K562 (cell line): ENCODE data around the gene RTF2. TPM values are rescaled to one million over a fixed set of nuclear protein-coding genes. Genes with fewer than 3 reads are reported as not detected.

Source experiments
- ATAC-seq: fragments of 200-7000 bp; cut with Tn5 transposase; 3 replicates; pipeline ENCODE4 v1.9.1; 2020; ENCODE audit warnings: moderate library complexity
- BruUV-seq: library from RNA; stranded (reverse); fragments of 400-500 nt; replicated peaks from 2 replicates; lab custom pipeline; 2021; lab: Mats Ljungman, UMichigan
- CTCF ChIA-PET: fragments of 300-600 bp; formaldehyde crosslinking; extraction: SDS; loops from one replicate; lab custom pipeline; 2021; ENCODE audit warnings: low intra/inter-chr PET ratio; lab: Yijun Ruan, JAX
- POLR2A ChIA-PET: fragments of 300-600, 350-650 bp; sonication (Branson Sonifier 250); formaldehyde crosslinking; extraction: SDS; loops from one replicate; lab custom pipeline; 2021; ENCODE audit warnings: antibody characterized with exemption, inconsistent platforms; lab: Yijun Ruan, JAX
- DNase-seq, 4 experiments: peaks; one replicate each; pipeline versions ENCODE4 v3.0.0 to v3.0.0-alpha.2; 2011 to 2018; ENCODE audit warnings: low spot score in 3 of 4, mixed read lengths in 3 of 4; ENCODE audit errors: extremely low read depth in 1 of 4
- FAIRE-seq: peaks from 2 replicates; lab custom pipeline; 2011; peaks lifted over from hg19 to GRCh38; lab: Jason Lieb, UNC
- H2AFZ ChIP-seq: 2 replicates; pipeline ENCODE4 v1.6.0; 2011; ENCODE audit warnings: low read depth, low read length, control low read depth, inconsistent platforms
- H3K27ac ChIP-seq: fragments of 200-600 bp; 3 replicates; pipeline ENCODE4 v1.8.0; 2011; ENCODE audit warnings: low read depth, mild to moderate bottlenecking, control low read depth, inconsistent platforms, low read length, moderate library complexity, mixed read lengths; ENCODE audit errors: extremely low read depth
- H3K27me3 ChIP-seq, 2 experiments: fragments of 300-600 bp in 1 of 2; 2 replicates in 1 of 2; 3 replicates in 1 of 2; pipeline versions ENCODE4 v1.6.0 to v1.8.0; 2011; ENCODE audit warnings: inconsistent platforms in 2 of 2, low read length in 2 of 2, mild to moderate bottlenecking in 1 of 2, mixed read lengths in 1 of 2, moderate library complexity in 1 of 2; ENCODE audit not compliant: control insufficient read depth in 2 of 2, insufficient read depth in 2 of 2
- H3K36me3 ChIP-seq: fragments of 300-600 bp; 3 replicates; pipeline ENCODE4 v1.8.0; 2011; ENCODE audit warnings: mild to moderate bottlenecking, low read length, inconsistent platforms; ENCODE audit not compliant: control insufficient read depth, insufficient read depth
- H3K4me1 ChIP-seq, 2 experiments: fragments of 200-600 bp in 1 of 2; replicated peaks in 1 of 2; 2 replicates in 1 of 2; 3 replicates in 1 of 2; pipeline versions ENCODE4 v1.5.1 to v1.8.0; 2011; ENCODE audit warnings: inconsistent platforms in 2 of 2, low read length in 2 of 2, mild to moderate bottlenecking in 1 of 2, mixed read lengths in 1 of 2, moderate library complexity in 1 of 2; ENCODE audit not compliant: control insufficient read depth in 2 of 2, insufficient read depth in 2 of 2
- H3K4me2 ChIP-seq: 2 replicates; pipeline ENCODE4 v1.6.1; 2011; ENCODE audit warnings: low read length, control low read depth, inconsistent platforms, mixed read lengths; ENCODE audit not compliant: insufficient read depth
- H3K4me3 ChIP-seq: fragments of 200-600 bp; sonication (generic), shearing (Covaris generic); 2 replicates; pipeline ENCODE4 v1.5.1; 2016; ENCODE audit warnings: control low read depth, inconsistent platforms
- H3K79me2 ChIP-seq: fragments of 200-600 bp; 3 replicates; pipeline ENCODE4 v1.8.0; 2011; ENCODE audit warnings: low read length, inconsistent platforms; ENCODE audit not compliant: control insufficient read depth, insufficient read depth
- H3K9ac ChIP-seq, 2 experiments: 2 replicates each; pipeline versions ENCODE4 v1.6.0 to v1.6.1; 2011; ENCODE audit warnings: low read depth in 2 of 2, low read length in 2 of 2, control low read depth in 1 of 2, inconsistent platforms in 1 of 2, mild to moderate bottlenecking in 1 of 2, mixed read lengths in 1 of 2; ENCODE audit not compliant: insufficient read depth in 1 of 2
- H3K9me1 ChIP-seq: one replicate; pipeline ENCODE4 v1.6.0; 2011; ENCODE audit warnings: inconsistent platforms, mild to moderate bottlenecking, low read length, moderate library complexity; ENCODE audit not compliant: control insufficient read depth, insufficient read depth
- H3K9me3 ChIP-seq: replicated peaks from 2 replicates; pipeline ENCODE4 v1.5.1; 2011; ENCODE audit warnings: low read depth, low read length, inconsistent platforms; ENCODE audit not compliant: control insufficient read depth, insufficient read depth
- H4K20me1 ChIP-seq: replicated peaks from 2 replicates; pipeline ENCODE4 v1.6.1; 2011; ENCODE audit warnings: low read length, inconsistent platforms, mixed read lengths; ENCODE audit not compliant: control insufficient read depth, insufficient read depth
- CTCF ChIP-seq, 3 experiments: IDR thresholded peaks in 2 of 3; conservative IDR thresholded peaks in 1 of 3; 2 replicates each; pipeline ENCODE4 v1.5.1; 2011 to 2012; ENCODE audit warnings: low read length in 3 of 3, mild to moderate bottlenecking in 3 of 3, control low read depth in 2 of 3, improper control_type of control experiment in 1 of 3, inconsistent platforms in 1 of 3, low read depth in 1 of 3, mixed read lengths in 1 of 3, moderate library complexity in 1 of 3; ENCODE audit not compliant: insufficient read depth in 2 of 3
- RAD21 ChIP-seq, 2 experiments: fragments of 250-450 bp in 1 of 2; fragments of 450-650 bp in 1 of 2; sonication (Bioruptor Pico) in 1 of 2; formaldehyde crosslinking in 1 of 2; IDR thresholded peaks in 1 of 2; conservative IDR thresholded peaks in 1 of 2; 2 replicates each; pipeline versions ENCODE4 v1.4.0 to v1.8.0; 2020 to 2022; ENCODE audit warnings: mild to moderate bottlenecking in 2 of 2, moderate library complexity in 1 of 2
- ZBTB17 ChIP-seq: fragments of 450-650 bp; formaldehyde crosslinking; IDR thresholded peaks from 2 replicates; pipeline ENCODE4 v1.4.0; 2020; ENCODE audit warnings: mild to moderate bottlenecking
- ZNF140 ChIP-seq: fragments of 250-450 bp; sonication (Bioruptor Pico); IDR thresholded peaks from 2 replicates; pipeline ENCODE4 v1.8.0; 2021; ENCODE audit warnings: moderate library complexity, mild to moderate bottlenecking, inconsistent platforms
- ZNF766 ChIP-seq: fragments of 200-800 bp; sonication (Bioruptor generic); conservative IDR thresholded peaks from 2 replicates; pipeline ENCODE4 v1.6.1; 2016; ENCODE audit warnings: missing genetic modification characterization, missing compliant biosample characterization
- WGBS: fragments of 100-300 bp; shearing (Covaris generic); methylation state at CpG from one replicate; pipeline ENCODE4 v1.1.6; 2016; ENCODE audit warnings: low coverage, mixed read lengths; ENCODE audit not compliant: insufficient coverage; ENCODE audit errors: missing lambda C conversion rate; 5-methylcytosine and 5-hydroxymethylcytosine counted together
- in situ Hi-C: fragments of 300-500 bp; cut with MboI; formaldehyde crosslinking; loops from 4 replicates; pipeline ENCODE4 v1.15.0; 2018; ENCODE audit warnings: inconsistent platforms, mixed read lengths
- intact Hi-C: fragments of 100-400 bp; cut with micrococcal nuclease; formaldehyde crosslinking; loops from 2 replicates; pipeline ENCODE4 v1.14.2; 2022
- polyA plus RNA-seq, 8 experiments: library from polyadenylated mRNA; depleted of rRNA in 4 of 8; stranded (reverse) in 5 of 8; unstranded in 3 of 8; fragments of >200 nt; fragmentation: Nextera tagmentation in 2 of 8; fragmentation: Illumina TruSeq in 1 of 8; extraction: Ambion mirVana in 2 of 8; extraction: Trizol in 1 of 8; gene quantifications; 2 replicates each; pipeline versions ENCODE4 v1.2.1 to v1.2.3, GENCODE V29; 2011 to 2014; ENCODE audit warnings: inconsistent platforms in 1 of 8, missing spikeins in 1 of 8
- total RNA-seq, 7 experiments: library from RNA; depleted of rRNA in 6 of 7; stranded (reverse); fragments of >200 nt in 6 of 7; fragmentation: Illumina TruSeq in 2 of 7; extraction: Trizol in 2 of 7; gene quantifications; 2 replicates each; pipeline versions ENCODE4 v1.2.1 to v1.2.3, GENCODE V29; 2011 to 2021; ENCODE audit warnings: low replicate concordance in 1 of 7

Gene RTF2
- total and polyA plus RNA-seq, 9 of the 15 experiments (the other 6 are each of a cell fraction or from before 2014, with no cell fraction given), result 67.0 to 177 (median 84.9) TPM

- TF ChIP-seq CTCF (IDR thresholded peaks at IDR 0.05 in 2 of 3, conservative IDR thresholded peaks at IDR 0.05 in 1 of 3; ENCODE audit: insufficient read depth in 2 of 3, low read depth in 1 of 3, low read length in 3 of 3) (peak; percentile 49 to 66 (median 57)), RAD21 (CRISPR knock-in tag; conservative IDR thresholded peaks at IDR 0.05 in 1 of 2, IDR thresholded peaks at IDR 0.05 in 1 of 2) (peak in 1 of 2 experiments; percentile 13; a peak in 1 of 4 replicates), ZNF766 (no peak), ZBTB17 (CRISPR knock-in tag) (no peak), ZNF140 (CRISPR knock-in tag) (no peak)
- ChIA-PET CTCF (no interaction called here), POLR2A (no interaction called here)
- Histone ChIP-seq H3K4me2 (no peak overlapping the region), H3K4me1 (0 out of 5 replicates have a peak, but pooled peaks cover 0 to 3% of the 10 kb centered on the region in 2 experiments), H3K36me3 (peaks cover 2% of the 10 kb centered on the region; the same call in 1 of the 3 replicates), H3K79me2 (no peaks in the 10 kb centered on the region), H4K20me1 (no peaks in the 10 kb centered on the region), H3K27me3 (no peaks in the 10 kb centered on the region), H2AFZ (no peak overlapping the region), H3K9me1 (no peaks in the 10 kb centered on the region), H3K9me3 (no peaks in the 10 kb centered on the region), H3K4me3 (no peak overlapping the region), H3K9ac (no peak overlapping the region), H3K27ac (no peak overlapping the region)
- 72% methylated on average over 9 of the region's 9 CpGs for WGBS
- BruUV-seq, result no TSS peak
- in situ Hi-C loops (no loop called here), intact Hi-C loops (no loop called here)
- FAIRE-seq (peak; percentile 55), ATAC-seq (peak; percentile 92), DNase-seq (peak; percentile 27 to 56 (median 46))
These were observed 36.1 kb downstream of the RTF2 start for GRCh38 chr20:56504373-56505005.
